ENCODE data around the gene IL34. TPM values are rescaled to one million over a fixed set of nuclear protein-coding genes. Genes with fewer than 3 reads are reported as not detected.

The IL34 gene
- polyA plus RNA-seq, 2 of the 4 experiments (the other 2 are of a cell fraction): 0.25 to 0.40 TPM

DNA sequence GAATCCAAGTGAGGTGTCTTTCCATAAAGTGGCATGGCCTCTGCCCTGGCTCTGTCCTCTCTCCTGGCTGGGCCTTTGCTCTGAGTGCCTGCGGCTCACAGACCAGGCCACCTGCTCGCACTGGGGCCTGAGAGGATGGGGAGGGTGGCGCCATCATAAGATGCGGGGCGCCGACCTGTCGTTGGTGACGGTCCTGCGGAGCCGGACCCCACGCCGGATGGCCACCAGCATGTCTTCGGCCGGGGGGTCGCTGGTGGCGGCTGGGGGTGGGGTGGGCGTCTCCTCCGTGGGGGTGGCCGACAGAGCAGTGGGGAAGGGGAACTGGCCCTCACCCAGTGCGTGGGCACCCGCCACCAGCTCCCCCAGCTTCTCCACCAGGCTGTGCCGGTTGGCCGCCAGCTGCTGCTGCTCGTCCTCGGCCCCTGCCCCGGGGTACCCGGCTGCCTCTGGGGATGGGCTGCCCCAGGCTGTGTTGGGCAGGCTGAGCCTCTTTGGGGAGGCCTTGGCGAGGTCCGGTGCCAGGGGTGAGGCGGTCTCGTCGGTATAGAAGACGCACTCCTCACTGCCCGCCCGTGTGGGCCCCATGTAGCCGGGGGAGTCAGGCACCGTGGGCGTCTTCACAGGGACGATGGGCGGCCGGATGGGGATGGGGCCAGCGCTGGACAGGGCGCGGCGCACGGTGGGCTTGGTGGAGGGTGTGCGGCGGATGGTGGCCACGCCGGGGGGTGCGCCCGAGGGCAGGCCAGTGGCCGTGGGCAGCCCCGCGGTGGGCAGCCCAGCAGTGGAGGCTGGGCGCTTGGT lies 17.4 kb downstream of the IL34 start:
- ChIA-PET POLR2A (no interaction called here), CTCF (interaction anchor here (2.5 kb wide), 1 partner anchor 107 kb away, joined by 12 read pairs; no protein-coding TSS in a partner anchor)

DNA sequence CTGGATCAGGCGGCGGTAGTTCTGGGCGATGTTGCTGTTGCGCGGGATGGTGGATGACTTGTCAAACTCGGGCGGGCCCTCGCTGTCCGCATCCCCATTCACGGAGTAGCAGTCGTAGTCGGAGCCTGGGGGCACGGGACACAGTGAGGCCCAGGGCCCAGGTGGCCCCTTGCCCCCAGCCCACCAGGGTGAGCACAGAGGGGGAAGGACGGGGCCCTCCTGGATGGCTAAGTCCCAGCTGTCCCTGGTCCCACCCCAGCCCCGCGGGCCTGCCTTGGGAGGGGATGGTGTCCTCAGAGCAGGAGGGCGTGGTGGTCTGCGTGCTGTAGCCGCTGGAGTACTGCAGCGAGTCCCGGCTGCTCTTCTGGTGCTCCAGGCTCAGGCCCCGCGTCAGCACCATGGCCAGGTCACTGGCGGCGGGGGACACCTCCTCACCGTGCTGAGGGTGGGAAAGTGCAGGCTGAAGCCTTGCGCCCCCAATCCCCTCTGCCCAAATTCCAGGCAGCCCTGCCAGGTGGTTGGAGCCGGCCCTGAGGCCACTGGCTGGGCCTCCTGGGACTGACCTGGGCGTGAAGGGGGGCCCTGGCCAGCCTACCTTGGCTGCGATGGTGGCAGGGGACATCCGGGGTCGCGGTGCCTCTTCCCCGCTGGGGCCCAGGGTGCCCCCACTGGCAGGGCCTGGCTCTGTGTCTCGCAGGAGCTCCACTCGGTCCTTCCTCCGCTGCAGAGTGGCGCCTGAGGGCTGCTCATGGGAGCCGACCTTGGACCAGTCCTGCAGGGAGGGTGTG lies 18.2 kb downstream of the IL34 start:
- WGBS (ENCODE audit: missing lambda C conversion rate): 96% methylated on average over 32 of the region's 39 CpGs
- no peaks in the 10 kb centered on the region for H3K9me3 ChIP-seq
- H3K4me1 ChIP-seq: no peaks in the 10 kb centered on the region
- no peak for DNase-seq (ENCODE audit: low read depth in 1 of 2, low spot score in 1 of 2)
- POLR2A ChIA-PET: no interaction called here
- CTCF ChIA-PET: interaction anchor here (4.1 kb wide), 1 partner anchor 11 kb away, joined by 29 read pairs; no protein-coding TSS in a partner anchor
- no peak overlapping the region for H3K4me3 ChIP-seq
- ATAC-seq: no peak
- no peak for FAIRE-seq
- no peak overlapping the region for H3K4me2 ChIP-seq
- no peak for TF ChIP-seq NR3C1 (IDR thresholded peaks at IDR 0.05)
- no peak for TF ChIP-seq MAZ (IDR thresholded peaks at IDR 0.05; ENCODE audit: borderline replicate concordance, low read depth, low read length)
- no peak for TF ChIP-seq KDM1A (IDR thresholded peaks at IDR 0.05; ENCODE audit: low read depth)
- TF ChIP-seq, protein P1, sequence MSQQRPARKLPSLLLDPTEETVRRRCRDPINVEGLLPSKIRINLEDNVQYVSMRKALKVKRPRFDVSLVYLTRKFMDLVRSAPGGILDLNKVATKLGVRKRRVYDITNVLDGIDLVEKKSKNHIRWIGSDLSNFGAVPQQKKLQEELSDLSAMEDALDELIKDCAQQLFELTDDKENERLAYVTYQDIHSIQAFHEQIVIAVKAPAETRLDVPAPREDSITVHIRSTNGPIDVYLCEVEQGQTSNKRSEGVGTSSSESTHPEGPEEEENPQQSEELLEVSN (IDR thresholded peaks at IDR 0.05; ENCODE audit: borderline replicate concordance, low read depth): no peak
- no peak for TF ChIP-seq MAFK (IDR thresholded peaks at IDR 0.05; ENCODE audit: partially characterized antibody)
- no peak for TF ChIP-seq SMC3 (IDR thresholded peaks at IDR 0.05)
- no peak overlapping the region for H3K27ac ChIP-seq

More for the DNA sequence above, 17.4 kb downstream of the IL34 start:
- FAIRE-seq: no peak
- TF ChIP-seq ZFP36 (IDR thresholded peaks at IDR 0.05; ENCODE audit: borderline replicate concordance, partially characterized antibody): no peak
- no peak for TF ChIP-seq PHF8 (IDR thresholded peaks at IDR 0.05; ENCODE audit: borderline replicate concordance, low read depth)
- TF ChIP-seq, protein P2, sequence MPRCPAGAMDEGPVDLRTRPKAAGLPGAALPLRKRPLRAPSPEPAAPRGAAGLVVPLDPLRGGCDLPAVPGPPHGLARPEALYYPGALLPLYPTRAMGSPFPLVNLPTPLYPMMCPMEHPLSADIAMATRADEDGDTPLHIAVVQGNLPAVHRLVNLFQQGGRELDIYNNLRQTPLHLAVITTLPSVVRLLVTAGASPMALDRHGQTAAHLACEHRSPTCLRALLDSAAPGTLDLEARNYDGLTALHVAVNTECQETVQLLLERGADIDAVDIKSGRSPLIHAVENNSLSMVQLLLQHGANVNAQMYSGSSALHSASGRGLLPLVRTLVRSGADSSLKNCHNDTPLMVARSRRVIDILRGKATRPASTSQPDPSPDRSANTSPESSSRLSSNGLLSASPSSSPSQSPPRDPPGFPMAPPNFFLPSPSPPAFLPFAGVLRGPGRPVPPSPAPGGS (IDR thresholded peaks at IDR 0.05): no peak
- ATAC-seq: peak in 1 of 2 experiments; percentile 8; a peak in 2 of 6 replicates
- Histone ChIP-seq H3K9me3 (no peaks in the 10 kb centered on the region), H3K27ac (no peak overlapping the region), H3K4me3 (no peak overlapping the region), H3K4me1 (no peaks in the 10 kb centered on the region), H3K4me2 (no peak overlapping the region)
- WGBS (ENCODE audit: missing lambda C conversion rate): 96% methylated on average over 30 of the region's 56 CpGs
- no peak for DNase-seq (ENCODE audit: low read depth in 1 of 2, low spot score in 1 of 2)

DNA sequence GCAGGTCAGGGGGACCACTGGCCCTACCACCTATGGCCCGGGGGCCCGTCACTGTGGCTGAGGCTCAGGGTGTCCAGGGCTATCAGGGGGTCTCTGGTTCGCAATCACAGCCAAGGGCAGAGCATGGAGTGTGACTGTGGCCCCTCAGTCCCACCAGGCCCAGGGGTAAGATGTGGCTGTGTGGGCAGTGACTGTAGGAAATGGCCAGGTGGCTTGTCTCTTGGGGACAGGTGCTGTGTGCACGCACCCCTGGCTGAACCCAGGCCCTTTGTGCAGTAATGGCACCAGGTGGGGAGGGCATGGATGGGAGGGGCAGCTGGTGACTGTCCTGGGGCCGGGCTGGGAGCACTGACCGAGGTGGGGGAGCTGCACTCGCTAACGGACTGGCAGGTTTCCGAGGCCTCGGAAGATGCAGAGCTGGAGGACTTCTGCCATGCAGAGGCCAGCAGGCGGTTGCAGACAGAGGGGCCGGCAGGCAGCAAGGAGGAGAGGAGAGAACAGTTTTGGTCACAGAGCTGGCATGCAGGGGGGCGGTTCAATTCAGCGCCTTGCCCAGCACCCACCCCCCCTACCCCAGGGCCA lies 18.8 kb downstream of the IL34 start:
- Histone ChIP-seq H3K27ac (no peak overlapping the region), H3K9me3 (no peaks in the 10 kb centered on the region), H3K4me3 (no peak overlapping the region), H3K4me1 (no peaks in the 10 kb centered on the region), H3K4me2 (no peak overlapping the region)
- ATAC-seq: no peak
- 98% methylated on average over 10 of the region's 14 CpGs for WGBS (ENCODE audit: missing lambda C conversion rate)
- TF ChIP-seq REST (IDR thresholded peaks at IDR 0.05) (no peak), JUNB (IDR thresholded peaks at IDR 0.05) (no peak), POLR2AphosphoS2 (conservative IDR thresholded peaks at IDR 0.05; ENCODE audit: low read length) (no peak), NFE2L2 (conservative IDR thresholded peaks at IDR 0.05; ENCODE audit: low read length) (no peak), NPAS2 (CRISPR knock-in tag; IDR thresholded peaks at IDR 0.05; ENCODE audit: borderline replicate concordance) (no peak), HOXA7 (CRISPR knock-in tag; IDR thresholded peaks at IDR 0.05) (no peak), HDAC2 (IDR thresholded peaks at IDR 0.05) (no peak)
- TF ChIP-seq, protein P3, sequence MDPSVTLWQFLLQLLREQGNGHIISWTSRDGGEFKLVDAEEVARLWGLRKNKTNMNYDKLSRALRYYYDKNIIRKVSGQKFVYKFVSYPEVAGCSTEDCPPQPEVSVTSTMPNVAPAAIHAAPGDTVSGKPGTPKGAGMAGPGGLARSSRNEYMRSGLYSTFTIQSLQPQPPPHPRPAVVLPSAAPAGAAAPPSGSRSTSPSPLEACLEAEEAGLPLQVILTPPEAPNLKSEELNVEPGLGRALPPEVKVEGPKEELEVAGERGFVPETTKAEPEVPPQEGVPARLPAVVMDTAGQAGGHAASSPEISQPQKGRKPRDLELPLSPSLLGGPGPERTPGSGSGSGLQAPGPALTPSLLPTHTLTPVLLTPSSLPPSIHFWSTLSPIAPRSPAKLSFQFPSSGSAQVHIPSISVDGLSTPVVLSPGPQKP (IDR thresholded peaks at IDR 0.05; ENCODE audit: low read depth, low read length): no peak
- ChIA-PET CTCF (interaction anchor here (4.1 kb wide), 1 partner anchor 12 kb away, joined by 29 read pairs; no protein-coding TSS in a partner anchor), POLR2A (no interaction called here)
- no peak for DNase-seq (ENCODE audit: low read depth in 1 of 2, low spot score in 1 of 2)
- FAIRE-seq: no peak
